ENCODE measurements around the gene PSEN2.

DNA sequence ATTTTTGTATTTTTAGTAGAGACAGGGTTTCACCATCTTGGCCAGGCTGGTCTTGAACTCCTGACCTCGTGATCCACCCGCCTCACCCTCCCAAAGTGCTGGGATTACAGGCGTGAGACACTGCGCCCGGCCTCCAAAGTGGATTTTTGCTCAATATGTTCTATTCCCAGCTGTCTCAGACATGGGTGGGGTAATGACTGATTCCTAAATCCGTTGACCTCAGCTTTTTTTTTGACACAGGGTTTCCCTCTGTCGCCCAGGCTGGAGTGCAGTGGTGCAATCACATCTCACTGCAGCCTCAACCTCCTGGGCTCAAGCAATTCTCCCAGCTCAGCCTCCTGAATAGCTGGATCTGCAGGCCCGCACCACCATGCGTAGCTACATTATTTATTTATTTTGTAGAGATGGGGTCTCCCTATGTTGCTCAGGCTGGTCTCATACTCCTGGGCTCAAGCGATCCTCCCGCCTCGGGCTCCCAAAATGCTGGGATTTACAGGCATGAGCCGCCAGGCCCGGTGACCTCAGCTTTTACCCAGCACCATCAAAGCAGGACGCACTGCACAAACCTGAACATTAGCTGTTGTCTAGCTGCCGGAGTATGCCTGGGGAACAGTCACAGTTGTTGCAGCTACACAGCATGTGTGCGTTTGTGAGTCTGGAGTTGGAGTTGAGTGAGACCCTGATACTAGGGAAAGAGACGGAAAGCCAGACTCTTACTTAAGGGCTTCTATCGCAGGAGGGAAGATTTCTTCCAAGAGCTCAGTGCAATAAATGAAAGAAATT lies 43.7 kb upstream of the PSEN2 start:
- TF ChIP-seq, protein P1, sequence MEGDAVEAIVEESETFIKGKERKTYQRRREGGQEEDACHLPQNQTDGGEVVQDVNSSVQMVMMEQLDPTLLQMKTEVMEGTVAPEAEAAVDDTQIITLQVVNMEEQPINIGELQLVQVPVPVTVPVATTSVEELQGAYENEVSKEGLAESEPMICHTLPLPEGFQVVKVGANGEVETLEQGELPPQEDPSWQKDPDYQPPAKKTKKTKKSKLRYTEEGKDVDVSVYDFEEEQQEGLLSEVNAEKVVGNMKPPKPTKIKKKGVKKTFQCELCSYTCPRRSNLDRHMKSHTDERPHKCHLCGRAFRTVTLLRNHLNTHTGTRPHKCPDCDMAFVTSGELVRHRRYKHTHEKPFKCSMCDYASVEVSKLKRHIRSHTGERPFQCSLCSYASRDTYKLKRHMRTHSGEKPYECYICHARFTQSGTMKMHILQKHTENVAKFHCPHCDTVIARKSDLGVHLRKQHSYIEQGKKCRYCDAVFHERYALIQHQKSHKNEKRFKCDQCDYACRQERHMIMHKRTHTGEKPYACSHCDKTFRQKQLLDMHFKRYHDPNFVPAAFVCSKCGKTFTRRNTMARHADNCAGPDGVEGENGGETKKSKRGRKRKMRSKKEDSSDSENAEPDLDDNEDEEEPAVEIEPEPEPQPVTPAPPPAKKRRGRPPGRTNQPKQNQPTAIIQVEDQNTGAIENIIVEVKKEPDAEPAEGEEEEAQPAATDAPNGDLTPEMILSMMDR (IDR thresholded peaks at IDR 0.05), result no peak
- TF ChIP-seq POLR2A (IDR thresholded peaks at IDR 0.05; ENCODE audit: low read depth), result no peak

Data from esophagus muscularis mucosa (tissue), 3 donors.